OCI-LY7 (cell line): ENCODE data around the gene MARK2.

Source experiments
- EZH2phosphoT487 ChIP-seq: fragments of 200-600 bp; sonication (generic); IDR thresholded peaks from 2 replicates; pipeline ENCODE4 v1.6.1; 2018; ENCODE audit warnings: low read depth, borderline replicate concordance, mild to moderate bottlenecking, mixed run types, antibody characterized with exemption, low read length, moderate library complexity, mixed read lengths
- TF ChIP-seq, protein P1 (sequence below): fragments of 200-600 bp; sonication (generic); conservative IDR thresholded peaks from 2 replicates; pipeline ENCODE4 v1.5.1; 2014; ENCODE audit warnings: mild to moderate bottlenecking, antibody characterized with exemption, low read length, moderate library complexity, mixed read lengths

DNA sequence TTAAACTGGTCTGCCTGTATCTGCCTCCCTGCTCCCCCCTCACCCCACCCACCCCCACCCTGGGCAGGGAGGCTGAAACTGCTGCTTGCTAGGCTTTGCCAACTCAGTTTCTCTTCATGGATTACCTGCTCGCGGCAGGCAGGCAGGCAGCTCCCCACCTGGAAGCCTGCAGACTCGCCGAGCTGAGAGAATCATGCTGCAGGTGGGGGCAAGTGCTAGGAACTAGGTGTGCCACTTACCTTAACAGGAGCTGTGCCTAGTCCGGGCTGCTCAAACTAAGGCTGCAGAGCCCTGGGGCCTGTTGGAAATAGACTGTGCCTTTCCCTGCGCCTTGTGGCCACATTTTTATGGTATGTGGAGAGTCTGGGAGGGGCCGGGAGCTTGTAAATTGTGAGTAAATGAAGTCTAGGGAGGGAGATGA, 30.3 kb downstream of the MARK2 start:
- TF ChIP-seq, protein P1, sequence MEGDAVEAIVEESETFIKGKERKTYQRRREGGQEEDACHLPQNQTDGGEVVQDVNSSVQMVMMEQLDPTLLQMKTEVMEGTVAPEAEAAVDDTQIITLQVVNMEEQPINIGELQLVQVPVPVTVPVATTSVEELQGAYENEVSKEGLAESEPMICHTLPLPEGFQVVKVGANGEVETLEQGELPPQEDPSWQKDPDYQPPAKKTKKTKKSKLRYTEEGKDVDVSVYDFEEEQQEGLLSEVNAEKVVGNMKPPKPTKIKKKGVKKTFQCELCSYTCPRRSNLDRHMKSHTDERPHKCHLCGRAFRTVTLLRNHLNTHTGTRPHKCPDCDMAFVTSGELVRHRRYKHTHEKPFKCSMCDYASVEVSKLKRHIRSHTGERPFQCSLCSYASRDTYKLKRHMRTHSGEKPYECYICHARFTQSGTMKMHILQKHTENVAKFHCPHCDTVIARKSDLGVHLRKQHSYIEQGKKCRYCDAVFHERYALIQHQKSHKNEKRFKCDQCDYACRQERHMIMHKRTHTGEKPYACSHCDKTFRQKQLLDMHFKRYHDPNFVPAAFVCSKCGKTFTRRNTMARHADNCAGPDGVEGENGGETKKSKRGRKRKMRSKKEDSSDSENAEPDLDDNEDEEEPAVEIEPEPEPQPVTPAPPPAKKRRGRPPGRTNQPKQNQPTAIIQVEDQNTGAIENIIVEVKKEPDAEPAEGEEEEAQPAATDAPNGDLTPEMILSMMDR, result no peak
- no peak for TF ChIP-seq EZH2phosphoT487
